Measurements from ENCODE around the gene PGAP1. TPM values are rescaled to one million over a fixed set of nuclear protein-coding genes. Genes with fewer than 3 reads are reported as not detected.

The PGAP1 gene
- total RNA-seq, 1 donor from 2014 or later = 175 TPM

GRCh38 chr2:196827356-196827755 is 99.2 kb downstream of the PGAP1 start:
- Mint-ChIP-seq H3K27ac (ENCODE audit: unreplicated experiment) (no peak overlapping the region), H3K27me3 (ENCODE audit: unreplicated experiment) (peaks cover 11% of the 10 kb centered on the region), H3K4me3 (ENCODE audit: unreplicated experiment) (no peak overlapping the region), H3K36me3 (ENCODE audit: unreplicated experiment) (no peaks in the 10 kb centered on the region), H3K9me3 (ENCODE audit: unreplicated experiment) (peaks cover 12% of the 10 kb centered on the region), H3K4me1 (ENCODE audit: low read depth, unreplicated experiment) (no peaks in the 10 kb centered on the region)
- no peak for DNase-seq
- TF ChIP-seq, protein P1, sequence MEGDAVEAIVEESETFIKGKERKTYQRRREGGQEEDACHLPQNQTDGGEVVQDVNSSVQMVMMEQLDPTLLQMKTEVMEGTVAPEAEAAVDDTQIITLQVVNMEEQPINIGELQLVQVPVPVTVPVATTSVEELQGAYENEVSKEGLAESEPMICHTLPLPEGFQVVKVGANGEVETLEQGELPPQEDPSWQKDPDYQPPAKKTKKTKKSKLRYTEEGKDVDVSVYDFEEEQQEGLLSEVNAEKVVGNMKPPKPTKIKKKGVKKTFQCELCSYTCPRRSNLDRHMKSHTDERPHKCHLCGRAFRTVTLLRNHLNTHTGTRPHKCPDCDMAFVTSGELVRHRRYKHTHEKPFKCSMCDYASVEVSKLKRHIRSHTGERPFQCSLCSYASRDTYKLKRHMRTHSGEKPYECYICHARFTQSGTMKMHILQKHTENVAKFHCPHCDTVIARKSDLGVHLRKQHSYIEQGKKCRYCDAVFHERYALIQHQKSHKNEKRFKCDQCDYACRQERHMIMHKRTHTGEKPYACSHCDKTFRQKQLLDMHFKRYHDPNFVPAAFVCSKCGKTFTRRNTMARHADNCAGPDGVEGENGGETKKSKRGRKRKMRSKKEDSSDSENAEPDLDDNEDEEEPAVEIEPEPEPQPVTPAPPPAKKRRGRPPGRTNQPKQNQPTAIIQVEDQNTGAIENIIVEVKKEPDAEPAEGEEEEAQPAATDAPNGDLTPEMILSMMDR (IDR thresholded peaks at IDR 0.05; ENCODE audit: partially characterized antibody, unreplicated experiment) = no peak

GRCh38 chr2:196823750-196824522 is 102.6 kb downstream of the PGAP1 start:
- DNase-seq = no peak
- H3K4me3 Mint-ChIP-seq (ENCODE audit: unreplicated experiment) = no peak overlapping the region
- peaks cover 8% of the 10 kb centered on the region for H3K27me3 Mint-ChIP-seq (ENCODE audit: unreplicated experiment)
- TF ChIP-seq, protein P1 (IDR thresholded peaks at IDR 0.05; ENCODE audit: partially characterized antibody, unreplicated experiment) = no peak
- H3K4me1 Mint-ChIP-seq (ENCODE audit: low read depth, unreplicated experiment) = no peaks in the 10 kb centered on the region
- H3K9me3 Mint-ChIP-seq (ENCODE audit: unreplicated experiment) = peaks cover 4% of the 10 kb centered on the region
- H3K27ac Mint-ChIP-seq (ENCODE audit: unreplicated experiment) = no peak overlapping the region
- peaks cover 6% of the 10 kb centered on the region for H3K36me3 Mint-ChIP-seq (ENCODE audit: unreplicated experiment)

GRCh38 chr2:196821195-196821594 is 105.3 kb downstream of the PGAP1 start:
- DNase-seq = no peak
- TF ChIP-seq, protein P1 (IDR thresholded peaks at IDR 0.05; ENCODE audit: partially characterized antibody, unreplicated experiment) = no peak
- H3K4me1 Mint-ChIP-seq (ENCODE audit: low read depth, unreplicated experiment) = no peaks in the 10 kb centered on the region
- no peak overlapping the region for H3K27ac Mint-ChIP-seq (ENCODE audit: unreplicated experiment)
- H3K36me3 Mint-ChIP-seq (ENCODE audit: unreplicated experiment) = peaks cover 22% of the 10 kb centered on the region
- H3K9me3 Mint-ChIP-seq (ENCODE audit: unreplicated experiment) = peaks cover 14% of the 10 kb centered on the region
- peaks cover 6% of the 10 kb centered on the region for H3K27me3 Mint-ChIP-seq (ENCODE audit: unreplicated experiment)
- H3K4me3 Mint-ChIP-seq (ENCODE audit: unreplicated experiment) = no peak overlapping the region

- Mint-ChIP-seq H3K27me3 (ENCODE audit: unreplicated experiment) (peaks cover 2% of the 10 kb centered on the region), H3K36me3 (ENCODE audit: unreplicated experiment) (no peaks in the 10 kb centered on the region), H3K9me3 (ENCODE audit: unreplicated experiment) (peaks cover 1% of the 10 kb centered on the region), H3K4me3 (ENCODE audit: unreplicated experiment) (no peak within 1 kb of the TSS), H3K27ac (ENCODE audit: unreplicated experiment) (no peak within 1 kb of the TSS), H3K4me1 (ENCODE audit: low read depth, unreplicated experiment) (peaks cover 3% of the 10 kb centered on the region)
- DNase-seq = no peak
- TF ChIP-seq, protein P1 (IDR thresholded peaks at IDR 0.05; ENCODE audit: partially characterized antibody, unreplicated experiment) = no peak
Measured at GRCh38 chr2:196809260-196809659, 117.2 kb downstream of the PGAP1 start, which contains the start of gene C2orf66. Gene C2orf66 (minus strand): TSS chr2:196809355. CDS start chr2:196809336, 19 bp downstream.

DNA sequence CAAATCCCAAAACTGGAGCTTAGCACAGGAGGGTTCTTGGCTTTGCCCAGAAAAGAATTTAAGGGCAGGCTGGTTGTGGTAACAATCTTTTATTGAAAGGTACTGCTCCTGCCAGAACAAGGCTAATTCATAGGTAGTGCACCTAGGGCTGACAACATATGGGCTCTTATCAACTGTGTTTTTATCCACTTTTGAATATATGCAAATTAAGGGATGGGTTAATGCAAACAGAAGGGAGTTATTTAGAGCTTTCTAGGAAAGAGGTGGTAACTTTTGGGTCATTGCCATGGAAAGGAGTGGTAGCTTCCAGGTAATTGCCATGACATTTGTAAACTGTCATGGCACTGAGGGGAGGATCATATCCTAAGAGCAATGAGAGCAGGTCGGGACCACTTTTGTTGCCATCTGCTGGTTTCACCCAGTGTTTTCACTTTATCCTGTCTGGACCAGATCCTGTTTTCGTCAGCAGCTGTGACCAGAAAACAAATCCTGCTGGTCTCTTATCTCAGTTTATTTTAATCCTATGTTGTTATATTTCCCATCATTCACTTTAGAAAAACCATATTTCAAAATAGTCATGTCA is 118.3 kb downstream of the PGAP1 start:
- H3K27me3 Mint-ChIP-seq (ENCODE audit: unreplicated experiment) = peaks cover 4% of the 10 kb centered on the region
- H3K27ac Mint-ChIP-seq (ENCODE audit: unreplicated experiment) = no peak overlapping the region
- H3K4me1 Mint-ChIP-seq (ENCODE audit: low read depth, unreplicated experiment) = peaks cover 3% of the 10 kb centered on the region
- H3K9me3 Mint-ChIP-seq (ENCODE audit: unreplicated experiment) = peaks cover 1% of the 10 kb centered on the region
- no peak for DNase-seq
- H3K36me3 Mint-ChIP-seq (ENCODE audit: unreplicated experiment) = no peaks in the 10 kb centered on the region
- TF ChIP-seq, protein P1 (IDR thresholded peaks at IDR 0.05; ENCODE audit: partially characterized antibody, unreplicated experiment) = no peak
- H3K4me3 Mint-ChIP-seq (ENCODE audit: unreplicated experiment) = no peak overlapping the region

Data from glutamatergic neuron (in vitro differentiated cells).